ENCODE measurements around the gene AFG1L.

The AFG1L gene

GRCh38 chr6:108463784-108464183, 168.9 kb downstream of the AFG1L start:
- DNase-seq, result no peak

- no peak for DNase-seq
These were observed 169.7 kb downstream of the AFG1L start for GRCh38 chr6:108464418-108465097.

- DNase-seq, result no peak
These were observed 170.2 kb downstream of the AFG1L start for GRCh38 chr6:108465098-108465495.

GRCh38 chr6:108468346-108468745, 173.5 kb downstream of the AFG1L start:
- DNase-seq, result no peak

- no peak for DNase-seq
These were observed 174.5 kb downstream of the AFG1L start for GRCh38 chr6:108469316-108469715.

GRCh38 chr6:108473197-108473596, 178.3 kb downstream of the AFG1L start:
- DNase-seq, result no peak

- DNase-seq, result no peak
These were observed 181.5 kb downstream of the AFG1L start for GRCh38 chr6:108476376-108476775.

GRCh38 chr6:108476847-108477430, 182.1 kb downstream of the AFG1L start:
- no peak for DNase-seq

GRCh38 chr6:108482559-108482958, 187.7 kb downstream of the AFG1L start:
- peak; percentile 43 for DNase-seq

- no peak for DNase-seq
These were observed 189.2 kb downstream of the AFG1L start for GRCh38 chr6:108484016-108484415.

- no peak for DNase-seq
These were observed 194.8 kb downstream of the AFG1L start for GRCh38 chr6:108489699-108490098.

- DNase-seq, result peak; percentile 54
These were observed 197.4 kb downstream of the AFG1L start for GRCh38 chr6:108492131-108492766.

GRCh38 chr6:108494434-108494833, 199.6 kb downstream of the AFG1L start:
- no peak for DNase-seq

- DNase-seq, result peak; percentile 31
These were observed 203.0 kb downstream of the AFG1L start for GRCh38 chr6:108497883-108498282.

- peak; percentile 47 for DNase-seq
These were observed 206.7 kb downstream of the AFG1L start for GRCh38 chr6:108501559-108501958.

- no peak for DNase-seq
These were observed 208.0 kb downstream of the AFG1L start for GRCh38 chr6:108502832-108503231.

- DNase-seq, result no peak
These were observed 212.5 kb downstream of the AFG1L start for GRCh38 chr6:108507316-108507715.

- no peak for DNase-seq
These were observed 215.8 kb downstream of the AFG1L start for GRCh38 chr6:108510461-108511319.

GRCh38 chr6:108518714-108519576, 224.1 kb downstream of the AFG1L start:
- peak; percentile 27 for DNase-seq

GRCh38 chr6:108521616-108522107, 226.8 kb downstream of the AFG1L start:
- DNase-seq, result no peak

GRCh38 chr6:108523697-108524096, 228.8 kb downstream of the AFG1L start:
- no peak for DNase-seq

Measured in fibroblast of skin of scalp (primary cell).